ENCODE results near the gene MRPL28.
"Not testable (repeated sequence)": the region's sequence is repeated elsewhere in the genome, so short reads cannot be mapped to it uniquely, and the experiment has no call there.

The MRPL28 gene

GRCh38 chr16:333406-334094 is 36.8 kb downstream of the MRPL28 start:
- no peak overlapping the region for H3K4me3 Mint-ChIP-seq
- peaks cover 62% of the 10 kb centered on the region for H3K4me1 Mint-ChIP-seq (ENCODE audit: low read depth)
- no peak overlapping the region for H3K27ac Mint-ChIP-seq

GRCh38 chr16:331181-331814 is 39.0 kb downstream of the MRPL28 start:
- H3K4me1 Mint-ChIP-seq (ENCODE audit: low read depth) = peaks cover 64% of the 10 kb centered on the region
- not testable (repeated sequence) for H3K4me3 Mint-ChIP-seq

More at GRCh38 chr16:333406-334094, 36.8 kb downstream of the MRPL28 start:
- no peaks in the 10 kb centered on the region for H3K27me3 Mint-ChIP-seq
- H3K9me3 Mint-ChIP-seq = no peaks in the 10 kb centered on the region
- H3K36me3 Mint-ChIP-seq (ENCODE audit: low read depth) = peaks cover 8% of the 10 kb centered on the region

GRCh38 chr16:330741-331140 is 39.6 kb downstream of the MRPL28 start:
- no peaks in the 10 kb centered on the region for H3K9me3 Mint-ChIP-seq
- no peak overlapping the region for H3K27ac Mint-ChIP-seq

More at GRCh38 chr16:331181-331814, 39.0 kb downstream of the MRPL28 start:
- H3K9me3 Mint-ChIP-seq; H3K27me3 Mint-ChIP-seq; H3K27ac Mint-ChIP-seq; H3K36me3 Mint-ChIP-seq (ENCODE audit: low read depth): not testable (repeated sequence)

GRCh38 chr16:325375-326145 is 44.8 kb downstream of the MRPL28 start:
- peak overlapping the region; percentile 66 for H3K4me3 Mint-ChIP-seq
- H3K9me3 Mint-ChIP-seq = no peaks in the 10 kb centered on the region
- peaks cover 63% of the 10 kb centered on the region for H3K4me1 Mint-ChIP-seq (ENCODE audit: low read depth)
- H3K27me3 Mint-ChIP-seq = no peaks in the 10 kb centered on the region
- H3K36me3 Mint-ChIP-seq (ENCODE audit: low read depth) = peaks cover 5% of the 10 kb centered on the region
- peak overlapping the region; percentile 68 for H3K27ac Mint-ChIP-seq

More at GRCh38 chr16:330741-331140, 39.6 kb downstream of the MRPL28 start:
- Mint-ChIP-seq H3K27me3 (no peaks in the 10 kb centered on the region), H3K4me3 (no peak overlapping the region), H3K4me1 (ENCODE audit: low read depth) (peaks cover 63% of the 10 kb centered on the region), H3K36me3 (ENCODE audit: low read depth) (peaks cover 8% of the 10 kb centered on the region)

GRCh38 chr16:324451-325334 is 45.6 kb downstream of the MRPL28 start:
- peak overlapping the region; percentile 66 for H3K4me3 Mint-ChIP-seq
- H3K9me3 Mint-ChIP-seq = no peaks in the 10 kb centered on the region
- no peaks in the 10 kb centered on the region for H3K36me3 Mint-ChIP-seq (ENCODE audit: low read depth)
- peaks cover 65% of the 10 kb centered on the region for H3K4me1 Mint-ChIP-seq (ENCODE audit: low read depth)
- H3K27me3 Mint-ChIP-seq = no peaks in the 10 kb centered on the region
- H3K27ac Mint-ChIP-seq = peak overlapping the region; percentile 68

- H3K27me3 Mint-ChIP-seq = no peaks in the 10 kb centered on the region
- H3K27ac Mint-ChIP-seq = no peak overlapping the region
- H3K4me3 Mint-ChIP-seq = peak overlapping the region; percentile 66
- H3K36me3 Mint-ChIP-seq (ENCODE audit: low read depth) = no peaks in the 10 kb centered on the region
- H3K4me1 Mint-ChIP-seq (ENCODE audit: low read depth) = peaks cover 68% of the 10 kb centered on the region
- no peaks in the 10 kb centered on the region for H3K9me3 Mint-ChIP-seq
These were observed 46.2 kb downstream of the MRPL28 start for GRCh38 chr16:324201-324450.

- H3K4me1 Mint-ChIP-seq (ENCODE audit: low read depth) = peaks cover 75% of the 10 kb centered on the region
- H3K4me3 Mint-ChIP-seq = no peak overlapping the region
- H3K36me3 Mint-ChIP-seq (ENCODE audit: low read depth) = peaks cover 9% of the 10 kb centered on the region
- H3K27ac Mint-ChIP-seq = no peak overlapping the region
- H3K9me3 Mint-ChIP-seq = no peaks in the 10 kb centered on the region
- H3K27me3 Mint-ChIP-seq = no peaks in the 10 kb centered on the region
These were observed 47.7 kb downstream of the MRPL28 start for GRCh38 chr16:322476-323143.

- Mint-ChIP-seq H3K27me3 (no peaks in the 10 kb centered on the region), H3K36me3 (ENCODE audit: low read depth) (peaks cover 11% of the 10 kb centered on the region), H3K4me1 (ENCODE audit: low read depth) (peaks cover 69% of the 10 kb centered on the region), H3K9me3 (no peaks in the 10 kb centered on the region), H3K4me3 (no peak overlapping the region), H3K27ac (no peak overlapping the region)
These were observed 48.8 kb downstream of the MRPL28 start for GRCh38 chr16:321532-321931.

- Mint-ChIP-seq H3K4me1 (ENCODE audit: low read depth) (peaks cover 63% of the 10 kb centered on the region), H3K9me3 (no peaks in the 10 kb centered on the region), H3K27me3 (no peaks in the 10 kb centered on the region), H3K27ac (peak overlapping the region; percentile 7), H3K4me3 (no peak overlapping the region), H3K36me3 (ENCODE audit: low read depth) (peaks cover 12% of the 10 kb centered on the region)
These were observed 50.1 kb downstream of the MRPL28 start for GRCh38 chr16:320206-320605.

- Mint-ChIP-seq H3K4me3 (no peak overlapping the region), H3K36me3 (ENCODE audit: low read depth) (peaks cover 22% of the 10 kb centered on the region), H3K4me1 (ENCODE audit: low read depth) (peaks cover 51% of the 10 kb centered on the region), H3K27ac (no peak overlapping the region), H3K9me3 (no peaks in the 10 kb centered on the region), H3K27me3 (no peaks in the 10 kb centered on the region)
These were observed 51.7 kb downstream of the MRPL28 start for GRCh38 chr16:318628-319027.

- Mint-ChIP-seq H3K27me3 (no peaks in the 10 kb centered on the region), H3K27ac (no peak overlapping the region), H3K9me3 (no peaks in the 10 kb centered on the region), H3K36me3 (ENCODE audit: low read depth) (peaks cover 22% of the 10 kb centered on the region), H3K4me3 (no peak overlapping the region), H3K4me1 (ENCODE audit: low read depth) (peaks cover 47% of the 10 kb centered on the region)
These were observed 52.8 kb downstream of the MRPL28 start for GRCh38 chr16:317583-317982.
